ENCODE results near the gene CACFD1.
A peak's percentile ranks its signal among the peaks of the same experiment; 100 is the strongest.

The CACFD1 gene

DNA sequence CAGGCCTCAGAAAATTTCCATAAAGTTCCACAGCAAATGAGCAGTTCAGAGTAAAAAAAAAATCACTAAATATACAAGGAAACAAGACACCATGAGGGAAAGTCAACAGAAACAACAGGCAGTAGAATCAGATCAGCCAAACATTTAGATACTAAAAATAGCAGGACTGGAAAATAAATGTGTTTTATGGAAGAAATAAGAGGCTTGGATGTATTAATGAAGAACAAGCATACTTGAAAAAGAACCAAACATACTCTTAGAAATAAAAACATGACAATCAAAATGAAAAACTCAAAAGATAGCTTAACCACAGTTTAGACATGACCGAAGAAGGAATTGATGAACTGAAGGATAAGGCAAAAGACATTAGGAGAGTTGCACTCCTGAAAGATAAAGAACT is 42.3 kb downstream of the CACFD1 start:
- TF ChIP-seq GATA3 (IDR thresholded peaks at IDR 0.05; ENCODE audit: low read depth, low read length) (no peak), GATA2 (IDR thresholded peaks at IDR 0.05; ENCODE audit: low read depth, low read length) (no peak)

DNA sequence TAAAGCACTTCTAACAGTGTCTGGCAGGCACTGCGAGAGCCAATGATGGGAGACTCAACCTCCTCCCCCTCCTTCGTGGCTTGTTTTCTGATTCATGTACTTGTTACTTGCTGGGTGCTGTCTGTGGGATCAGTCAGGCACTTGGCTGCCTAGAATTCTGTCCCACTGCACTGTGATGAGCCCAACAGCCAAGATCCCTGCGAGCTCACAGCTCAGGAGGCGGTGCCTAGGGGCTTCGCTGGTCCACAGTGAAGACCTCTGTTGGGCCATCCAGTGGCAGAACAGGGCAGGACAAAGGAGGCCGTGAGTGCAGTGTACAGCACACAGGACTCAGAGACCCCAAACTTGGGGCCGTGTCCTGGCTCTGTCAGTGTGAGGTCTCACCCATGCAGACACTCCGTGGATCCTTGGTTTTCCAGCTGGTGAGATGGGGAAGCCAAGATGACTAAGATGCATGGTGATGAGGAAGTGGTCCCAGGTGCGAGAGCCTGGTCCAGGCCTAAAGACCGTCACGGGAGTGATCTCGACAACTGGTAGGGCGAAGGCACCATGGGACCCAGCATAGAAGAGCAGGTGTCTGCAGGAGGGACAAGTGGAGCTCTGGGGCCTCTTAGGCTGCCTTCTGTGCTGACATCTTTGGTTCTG is 45.5 kb downstream of the CACFD1 start:
- no peak for TF ChIP-seq GATA3 (IDR thresholded peaks at IDR 0.05; ENCODE audit: low read depth, low read length)
- TF ChIP-seq GATA2 (IDR thresholded peaks at IDR 0.05; ENCODE audit: low read depth, low read length), result no peak

DNA sequence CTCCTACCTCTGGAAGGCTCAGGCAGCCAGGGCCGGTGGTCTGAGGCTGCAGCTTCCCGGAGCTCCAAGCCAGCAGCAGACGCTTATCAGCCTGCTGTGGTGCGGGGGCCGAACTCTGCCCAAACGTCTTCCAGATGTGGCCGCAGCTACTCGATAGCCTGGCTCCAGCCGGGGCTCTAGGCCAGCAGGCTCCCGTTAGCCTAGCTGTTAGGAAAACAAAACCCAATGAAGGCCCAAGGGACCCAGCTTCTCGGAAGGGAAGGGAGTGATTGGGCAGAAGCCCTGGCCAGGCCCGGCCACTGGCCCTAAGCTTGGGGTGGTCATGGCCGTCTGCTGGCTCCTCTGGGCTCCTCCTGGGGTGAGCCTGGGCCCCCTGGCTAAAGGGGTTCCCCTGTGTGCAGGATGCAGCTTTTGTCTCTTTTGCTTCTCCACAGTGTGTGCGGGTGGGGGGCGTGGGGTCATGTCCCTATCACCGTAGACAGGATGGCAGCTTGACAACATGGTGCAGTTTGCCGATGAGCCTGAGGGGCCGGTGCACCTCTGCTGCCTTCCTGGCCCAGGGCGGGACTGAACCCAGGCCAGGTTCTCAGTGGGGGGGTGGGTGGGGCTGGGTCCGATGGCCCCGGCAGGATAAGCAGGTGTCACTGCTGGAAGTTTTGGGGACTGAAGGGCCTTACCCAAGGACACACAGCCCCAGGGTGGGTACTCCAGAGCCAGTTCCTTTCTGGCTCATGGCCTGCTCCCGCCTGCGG is 46.3 kb downstream of the CACFD1 start:
- TF ChIP-seq GATA2 (IDR thresholded peaks at IDR 0.05; ENCODE audit: low read depth, low read length), result peak; percentile 52
- no peak for TF ChIP-seq GATA3 (IDR thresholded peaks at IDR 0.05; ENCODE audit: low read depth, low read length)

DNA sequence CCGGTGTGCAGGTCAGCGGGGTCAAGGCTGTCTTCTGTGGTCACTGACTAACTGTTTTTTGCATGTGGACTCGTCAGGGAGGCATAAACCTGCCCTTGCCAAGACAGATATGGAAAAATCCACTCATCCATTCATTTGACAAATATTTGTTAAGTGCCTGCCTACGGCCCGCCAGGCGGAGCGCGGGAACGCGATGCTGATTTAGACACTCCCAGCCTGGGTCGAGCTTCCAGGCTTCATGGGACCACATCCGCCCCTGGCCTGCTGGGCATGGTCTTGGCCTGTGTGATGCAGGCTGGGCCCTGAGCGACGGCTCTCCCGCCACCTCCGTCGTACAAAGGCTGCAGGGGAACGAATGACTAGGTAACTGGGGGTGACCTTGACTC is 46.9 kb downstream of the CACFD1 start:
- no peak for TF ChIP-seq GATA3 (IDR thresholded peaks at IDR 0.05; ENCODE audit: low read depth, low read length)

DNA sequence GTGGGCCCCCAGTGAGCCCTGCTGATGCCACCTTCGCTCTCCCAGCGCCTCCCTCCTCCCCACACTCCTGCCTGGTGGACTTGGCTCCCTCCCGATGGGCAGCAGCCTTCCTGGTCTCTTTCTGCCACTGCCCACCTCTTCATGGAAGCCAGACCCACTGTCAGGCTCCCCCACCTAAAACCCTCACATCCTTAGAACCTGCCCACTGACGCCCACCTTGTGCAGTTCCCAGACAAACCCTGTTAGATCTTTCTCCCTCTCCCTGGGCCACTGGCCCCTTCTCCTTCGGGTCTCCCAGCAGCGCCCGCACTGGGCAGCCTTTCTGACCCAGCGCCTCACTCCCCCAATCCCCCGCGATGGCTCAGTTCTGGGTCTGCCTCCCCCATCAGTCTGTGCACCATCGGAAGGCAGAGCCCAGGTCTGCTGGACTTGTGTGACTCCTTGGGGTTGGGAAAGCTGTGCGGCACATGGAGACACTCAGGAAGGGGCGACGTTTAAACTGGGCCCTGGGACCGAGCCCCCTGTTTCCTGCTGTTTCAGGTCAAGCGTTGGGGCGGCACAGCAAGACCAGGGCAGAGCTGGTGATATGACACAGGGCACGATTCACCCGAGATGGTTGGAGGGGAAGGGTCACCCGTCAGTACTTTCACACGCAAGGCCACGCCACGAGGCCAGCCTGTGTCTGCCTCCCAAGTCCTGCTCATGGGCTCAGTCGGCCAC is 47.6 kb downstream of the CACFD1 start:
- TF ChIP-seq GATA2 (IDR thresholded peaks at IDR 0.05; ENCODE audit: low read depth, low read length) (no peak), GATA3 (IDR thresholded peaks at IDR 0.05; ENCODE audit: low read depth, low read length) (no peak)

DNA sequence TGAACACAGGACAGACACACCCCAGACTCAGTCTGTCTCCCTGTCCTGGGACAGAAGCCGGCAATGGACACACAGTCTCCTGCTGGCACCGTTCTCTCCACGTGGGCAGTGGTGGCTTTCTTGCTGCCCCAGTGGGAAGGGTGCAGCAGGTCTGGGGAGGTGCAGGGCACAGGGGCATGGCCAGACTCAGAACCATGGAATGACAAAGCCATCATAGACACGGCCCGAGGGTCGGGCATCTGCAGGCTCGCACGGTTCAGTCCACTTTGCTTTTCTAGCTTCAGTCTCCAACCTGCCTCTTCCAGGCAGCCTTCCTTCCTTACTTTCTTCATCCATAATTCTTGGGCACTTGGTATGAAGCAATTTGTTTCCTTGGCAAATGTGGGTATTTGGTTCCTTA is 48.3 kb downstream of the CACFD1 start:
- TF ChIP-seq GATA2 (IDR thresholded peaks at IDR 0.05; ENCODE audit: low read depth, low read length) (no peak), GATA3 (IDR thresholded peaks at IDR 0.05; ENCODE audit: low read depth, low read length) (no peak)

DNA sequence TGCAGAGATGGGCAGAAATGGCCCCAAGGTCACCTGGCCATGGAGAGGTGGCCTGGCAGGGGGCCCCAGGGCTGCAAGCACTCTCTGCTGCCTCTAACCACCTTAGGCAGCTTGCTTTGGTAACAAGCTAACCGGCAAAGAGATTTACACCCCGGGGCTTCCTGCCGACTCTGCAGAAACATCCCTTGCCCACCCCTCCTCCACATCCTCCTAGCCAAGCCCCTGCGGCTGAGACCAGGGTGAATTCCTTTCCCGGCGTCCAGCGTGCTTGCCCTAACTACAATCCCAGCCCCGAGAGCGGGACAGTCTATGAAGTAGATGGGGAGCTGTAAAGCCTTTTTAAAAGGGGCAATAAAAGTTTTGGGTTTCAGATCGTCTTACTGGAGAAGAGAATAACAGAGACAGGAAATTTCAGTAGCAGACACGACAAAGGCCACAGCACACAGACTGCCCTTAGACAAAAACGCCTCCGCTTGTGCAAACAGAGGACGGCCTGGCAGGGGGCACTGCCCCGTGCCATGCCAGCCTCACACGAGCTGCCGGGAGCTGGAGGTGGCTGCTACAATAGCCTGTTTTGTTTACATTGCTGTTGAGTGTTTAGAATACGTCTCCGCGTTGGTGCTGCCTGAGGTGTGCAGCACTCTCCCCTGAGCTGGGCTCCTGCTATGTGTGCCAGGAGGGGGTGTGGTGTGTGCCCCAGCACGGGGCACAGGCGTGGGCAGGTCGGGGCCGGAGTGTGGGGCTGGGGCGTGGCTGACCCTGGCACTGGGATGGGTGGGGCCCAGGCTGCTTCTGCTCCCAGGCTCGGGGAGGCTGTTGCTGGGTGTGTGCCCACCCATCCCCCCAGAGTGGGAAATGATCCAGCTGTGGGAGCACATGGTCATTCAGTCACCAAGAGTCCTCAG is 49.7 kb downstream of the CACFD1 start:
- no peak for TF ChIP-seq GATA3 (IDR thresholded peaks at IDR 0.05; ENCODE audit: low read depth, low read length)
- TF ChIP-seq GATA2 (IDR thresholded peaks at IDR 0.05; ENCODE audit: low read depth, low read length), result no peak

DNA sequence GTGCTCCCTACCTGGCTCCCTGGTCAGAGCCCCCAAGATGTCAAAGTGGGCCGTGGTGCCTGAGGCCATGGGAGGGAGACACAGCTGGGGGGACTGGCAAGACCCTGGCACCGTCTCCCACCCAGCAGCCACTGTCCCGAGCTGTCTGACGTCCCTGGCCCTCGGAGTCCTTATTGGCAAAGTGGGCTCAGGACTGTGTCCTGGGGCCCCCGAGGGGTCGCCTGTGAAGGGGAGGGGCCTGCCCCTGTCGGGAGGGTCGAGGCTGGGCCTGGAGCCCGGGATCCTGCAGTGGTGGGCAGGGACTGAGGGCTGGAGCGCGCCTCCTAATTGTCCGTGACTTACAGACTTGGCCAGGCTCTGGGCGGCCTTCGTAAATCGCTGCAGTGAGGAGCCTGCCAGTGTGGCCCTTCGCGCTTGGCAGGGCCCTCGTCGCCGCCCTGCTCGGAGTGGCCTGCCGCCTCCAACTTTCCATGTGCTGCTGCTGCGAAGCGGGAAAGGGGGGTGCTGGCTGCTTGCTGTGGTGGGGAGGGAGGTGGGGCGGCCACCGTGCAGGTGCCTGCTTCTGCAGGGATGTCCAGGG is 51.2 kb downstream of the CACFD1 start:
- TF ChIP-seq GATA3 (IDR thresholded peaks at IDR 0.05; ENCODE audit: low read depth, low read length) (no peak), GATA2 (IDR thresholded peaks at IDR 0.05; ENCODE audit: low read depth, low read length) (no peak)

DNA sequence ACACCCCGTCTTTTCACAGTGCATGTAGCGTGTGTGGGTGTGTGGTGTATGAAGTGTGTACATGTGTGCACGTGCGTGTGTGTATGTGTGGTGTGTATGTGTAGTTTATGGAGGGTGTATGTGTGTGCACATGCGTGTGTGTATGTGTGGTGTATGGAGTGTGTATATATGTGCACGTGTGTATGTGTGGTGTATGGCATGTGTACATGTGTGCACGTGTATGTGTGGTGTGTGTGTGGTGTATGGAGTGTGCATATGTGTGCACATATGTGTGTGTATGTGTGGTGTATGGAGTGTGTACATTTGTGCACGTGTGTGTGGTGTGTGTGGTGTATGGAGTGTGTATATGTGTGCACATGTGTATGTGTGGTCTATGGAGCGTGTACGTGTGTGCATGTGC is 51.8 kb downstream of the CACFD1 start:
- TF ChIP-seq GATA2 (IDR thresholded peaks at IDR 0.05; ENCODE audit: low read depth, low read length), result no peak
- TF ChIP-seq GATA3 (IDR thresholded peaks at IDR 0.05; ENCODE audit: low read depth, low read length), result no peak

DNA sequence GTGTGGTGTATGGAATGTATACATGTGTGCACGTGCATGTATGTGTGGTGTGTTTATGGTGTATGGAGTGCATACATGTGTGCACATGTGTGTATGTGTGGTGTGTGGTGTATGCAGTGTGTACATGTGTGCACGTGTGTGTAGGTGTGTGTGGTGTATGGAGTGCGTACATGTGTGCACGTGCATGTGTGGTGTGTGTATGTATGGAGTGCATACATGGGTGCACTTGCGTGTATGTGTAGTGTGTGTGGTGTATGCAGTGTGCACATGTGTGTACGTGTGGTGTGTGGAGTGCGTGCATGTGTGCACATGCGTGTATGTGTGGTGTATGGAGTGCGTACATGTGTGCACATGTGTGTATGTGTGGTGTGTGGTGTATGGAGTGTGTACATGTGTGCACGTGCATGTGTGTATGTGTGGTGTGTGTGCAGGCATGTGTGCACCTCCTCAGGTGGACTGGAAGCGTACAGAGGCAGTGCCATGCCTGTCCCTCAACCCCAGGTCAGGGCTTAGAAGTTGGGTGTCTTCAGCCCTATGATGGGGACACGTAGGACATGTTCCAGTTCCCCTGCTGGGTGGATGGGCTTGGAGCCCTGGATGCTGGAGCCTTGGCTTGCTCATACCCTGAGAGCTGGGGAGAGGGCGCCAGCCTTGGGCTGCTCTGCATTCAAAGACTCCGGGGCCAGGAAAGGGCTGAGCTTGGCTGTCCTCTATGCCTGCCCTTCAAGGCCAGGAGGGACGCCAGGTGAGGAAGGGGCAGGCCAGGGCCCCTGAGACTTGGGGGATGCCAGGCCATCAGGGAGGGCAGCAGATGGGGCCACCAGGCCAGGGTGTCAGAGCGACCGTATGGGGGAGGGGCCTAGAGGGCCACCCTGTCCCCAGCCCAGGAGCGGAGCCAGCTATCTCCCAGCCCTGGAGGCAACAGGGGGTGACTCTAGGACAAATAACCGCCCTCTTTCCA is 52.8 kb downstream of the CACFD1 start:
- TF ChIP-seq GATA3 (IDR thresholded peaks at IDR 0.05; ENCODE audit: low read depth, low read length), result no peak
- no peak for TF ChIP-seq GATA2 (IDR thresholded peaks at IDR 0.05; ENCODE audit: low read depth, low read length)

DNA sequence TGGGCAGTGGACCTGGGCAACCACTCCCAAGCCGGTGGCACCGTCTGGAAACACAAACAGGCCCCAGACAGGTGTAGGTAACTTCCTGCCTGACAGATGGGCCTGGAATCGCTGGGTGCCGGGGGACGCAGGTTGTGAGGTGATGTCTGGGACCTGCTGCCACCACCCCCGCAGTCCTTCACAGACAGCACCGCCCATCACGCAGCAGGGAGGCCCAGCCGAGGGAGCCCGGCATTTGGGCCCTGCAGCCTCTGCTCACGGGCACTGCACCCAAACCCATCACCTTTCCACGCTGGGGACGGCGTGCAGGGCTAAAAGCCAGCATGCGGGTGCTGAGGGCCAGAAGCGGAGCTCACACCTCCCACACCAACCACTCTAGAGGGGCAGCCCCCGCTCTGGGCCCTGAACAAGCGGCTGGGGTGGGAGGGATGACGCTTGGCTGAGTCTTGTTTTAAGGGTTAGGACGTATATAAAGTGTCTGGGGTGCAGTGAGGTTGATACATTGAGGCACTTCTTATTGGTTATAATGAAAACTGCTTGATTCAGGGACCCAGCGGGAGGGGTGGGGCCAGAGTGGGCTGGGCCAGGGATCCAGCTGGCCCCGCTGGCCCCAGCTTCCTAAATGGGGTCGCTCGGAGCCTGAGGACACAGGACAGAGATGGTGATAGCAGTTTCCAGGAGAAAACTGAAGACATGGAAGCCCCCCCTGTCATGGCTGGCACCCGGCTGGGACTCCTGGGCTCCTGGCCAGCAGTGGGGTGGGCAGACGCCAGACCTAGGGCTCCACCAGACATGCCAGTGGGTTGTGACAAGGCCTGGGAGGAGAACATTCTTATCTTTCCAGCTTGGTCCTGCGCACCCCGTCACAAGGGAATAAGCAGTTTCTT is 53.7 kb downstream of the CACFD1 start:
- TF ChIP-seq GATA3 (IDR thresholded peaks at IDR 0.05; ENCODE audit: low read depth, low read length), result no peak
- TF ChIP-seq GATA2 (IDR thresholded peaks at IDR 0.05; ENCODE audit: low read depth, low read length), result peak; percentile 64

All from SH-SY5Y (cell line).